Immature natural killer cell (primary cell): ENCODE results near the gene SPPL3. TPM values are rescaled to one million over a fixed set of nuclear protein-coding genes. Genes with fewer than 3 reads are reported as not detected.

Experiments used
- DNase-seq, 3 donors: peaks; one replicate each; pipeline ENCODE4 v3.0.0; 2022; ENCODE audit warnings: mixed read lengths in 1 of 3
- H3K27ac Mint-ChIP-seq, 6 donors: one replicate each; pipeline ENCODE4 v1.8.0; 2020; ENCODE audit warnings: mixed read lengths in 6 of 6, mild to moderate bottlenecking in 5 of 6, inconsistent platforms in 4 of 6, moderate library complexity in 3 of 6
- H3K27me3 Mint-ChIP-seq, 3 donors: one replicate each; pipeline ENCODE4 v1.8.0; 2020 to 2021; ENCODE audit warnings: low read depth in 3 of 3, mild to moderate bottlenecking in 3 of 3, mixed read lengths in 3 of 3, moderate library complexity in 3 of 3, inconsistent platforms in 1 of 3
- H3K36me3 Mint-ChIP-seq, 3 donors: one replicate each; pipeline ENCODE4 v1.8.0; 2020; ENCODE audit warnings: mixed read lengths in 3 of 3, inconsistent platforms in 2 of 3, mild to moderate bottlenecking in 2 of 3
- H3K4me1 Mint-ChIP-seq, 2 donors: one replicate each; pipeline ENCODE4 v1.8.0; 2020; ENCODE audit warnings: inconsistent platforms in 2 of 2, mild to moderate bottlenecking in 2 of 2, mixed read lengths in 2 of 2, moderate library complexity in 1 of 2
- H3K4me3 Mint-ChIP-seq, 5 donors: one replicate each; pipeline ENCODE4 v1.8.0; 2020; ENCODE audit warnings: mild to moderate bottlenecking in 5 of 5, mixed read lengths in 5 of 5, inconsistent platforms in 3 of 5, moderate library complexity in 3 of 5
- H3K9me3 Mint-ChIP-seq, 6 donors: one replicate each; pipeline ENCODE4 v1.8.0; 2020; ENCODE audit warnings: mild to moderate bottlenecking in 6 of 6, mixed read lengths in 6 of 6, inconsistent platforms in 4 of 6, moderate library complexity in 3 of 6
- polyA plus RNA-seq, 3 donors: library from polyadenylated mRNA; unstranded; fragments of 300-500 nt; fragmentation: Illumina TruSeq; gene quantifications; one replicate each; pipeline ENCODE4 v1.2.3, GENCODE V29; 2021

SPPL3 gene
- polyA plus RNA-seq, 3 donors from 2014 or later, result 10.2 to 18.8 (median 15.6) TPM

DNA sequence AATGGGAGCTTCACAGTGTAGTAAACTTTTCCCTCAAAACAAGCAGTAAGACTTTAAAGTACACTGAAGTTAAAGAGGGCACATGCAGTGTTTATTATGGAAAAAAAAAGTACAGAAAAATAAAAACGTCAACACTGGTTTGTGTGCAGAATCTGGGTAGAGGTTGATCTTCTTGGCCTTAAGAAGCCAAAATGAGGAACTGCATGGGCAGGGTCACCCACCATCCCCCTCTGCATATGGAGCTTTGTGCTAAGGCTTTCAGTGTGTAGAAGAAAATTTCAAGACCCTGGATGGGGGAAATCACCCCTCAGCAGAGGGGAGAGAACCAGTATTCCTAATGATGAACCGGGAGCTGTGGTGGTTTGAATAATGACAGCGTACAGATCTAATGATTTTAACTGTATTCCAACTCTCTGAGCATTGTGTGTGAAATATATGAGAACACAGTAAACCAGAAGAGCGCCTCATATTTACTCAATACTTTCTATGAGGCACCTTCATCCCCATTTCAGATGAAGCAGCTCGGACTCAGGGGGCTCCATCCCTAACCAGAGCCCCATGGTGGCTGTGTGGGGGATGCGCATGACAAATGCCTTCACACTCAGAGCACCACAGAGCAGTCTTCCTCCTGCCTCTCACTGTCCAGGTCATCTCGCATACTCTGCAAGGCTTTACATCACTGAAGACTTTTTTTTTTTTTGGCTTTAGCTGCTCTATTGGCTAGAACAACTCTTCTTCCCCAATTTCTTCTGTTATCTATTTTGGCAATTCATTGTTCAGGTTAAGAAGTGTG is 145.2 kb downstream of the SPPL3 start:
- Mint-ChIP-seq H3K27ac (peak overlapping the region in 1 of 6 donors; percentile 34), H3K9me3 (peaks cover 0 to 11% (median 6%) of the 10 kb centered on the region in 6 donors), H3K36me3 (peaks cover 5 to 13% (median 8%) of the 10 kb centered on the region in 3 donors), H3K4me1 (no peaks in the 10 kb centered on the region), H3K4me3 (no peak overlapping the region), H3K27me3 (peaks cover 7 to 11% (median 8%) of the 10 kb centered on the region in 3 donors)
- DNase-seq, result no peak

DNA sequence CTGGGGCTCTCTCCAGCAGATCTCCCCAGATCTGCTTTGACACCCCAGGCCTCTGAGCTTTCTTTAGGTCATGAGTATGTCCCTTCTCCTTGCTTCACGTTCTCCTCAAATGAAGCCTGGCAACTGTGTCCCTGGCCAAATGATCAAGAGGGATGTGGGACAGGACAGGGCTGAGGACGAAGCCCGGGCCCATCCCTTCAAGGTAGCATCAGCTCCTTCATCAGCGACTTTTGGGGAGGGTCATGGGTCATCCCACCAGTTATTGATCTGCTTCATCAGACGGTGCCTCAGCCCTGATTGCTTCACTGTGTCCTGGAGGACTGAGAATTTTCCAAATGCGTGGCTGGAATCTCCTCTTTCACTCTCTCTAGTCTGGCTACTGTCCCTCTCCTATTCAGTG is 146.2 kb downstream of the SPPL3 start:
- DNase-seq, result no peak
- Mint-ChIP-seq H3K9me3 (peaks cover 0 to 11% (median 6%) of the 10 kb centered on the region in 6 donors), H3K27ac (no peak overlapping the region), H3K36me3 (peaks cover 5 to 13% (median 5%) of the 10 kb centered on the region in 3 donors), H3K4me1 (no peaks in the 10 kb centered on the region), H3K27me3 (peaks cover 8 to 11% (median 9%) of the 10 kb centered on the region in 3 donors), H3K4me3 (no peak overlapping the region)

DNA sequence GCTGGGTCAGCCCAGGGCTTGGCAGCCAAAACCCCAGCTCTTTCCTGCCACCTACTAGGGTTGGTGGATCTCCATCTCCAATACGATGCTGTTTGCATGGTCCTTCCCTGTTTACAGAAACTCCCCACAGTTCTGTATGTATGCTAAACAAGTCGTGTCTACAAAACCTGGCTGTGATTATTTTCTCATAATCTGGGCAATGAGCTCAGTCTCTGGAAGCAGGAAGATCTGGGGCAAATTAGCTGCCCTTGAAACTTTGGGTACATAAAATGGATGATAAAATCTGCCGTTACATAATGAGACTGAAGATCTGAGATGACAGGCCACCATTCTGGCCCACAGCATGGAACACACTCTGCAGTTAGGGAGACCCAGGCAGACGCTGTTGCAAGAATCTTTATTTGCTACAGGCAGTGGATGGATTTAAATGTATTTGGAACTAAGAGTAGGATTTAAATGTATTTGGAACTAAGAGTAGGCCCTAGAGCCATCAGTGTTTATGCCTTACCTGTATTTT is 146.9 kb downstream of the SPPL3 start:
- Mint-ChIP-seq H3K36me3 (peaks cover 5 to 13% (median 5%) of the 10 kb centered on the region in 3 donors), H3K9me3 (peaks cover 0 to 11% (median 6%) of the 10 kb centered on the region in 6 donors), H3K27ac (no peak overlapping the region), H3K4me1 (peaks cover 0 to 1% of the 10 kb centered on the region in 2 donors), H3K27me3 (peaks cover 8 to 11% (median 9%) of the 10 kb centered on the region in 3 donors), H3K4me3 (no peak overlapping the region)
- DNase-seq, result no peak

DNA sequence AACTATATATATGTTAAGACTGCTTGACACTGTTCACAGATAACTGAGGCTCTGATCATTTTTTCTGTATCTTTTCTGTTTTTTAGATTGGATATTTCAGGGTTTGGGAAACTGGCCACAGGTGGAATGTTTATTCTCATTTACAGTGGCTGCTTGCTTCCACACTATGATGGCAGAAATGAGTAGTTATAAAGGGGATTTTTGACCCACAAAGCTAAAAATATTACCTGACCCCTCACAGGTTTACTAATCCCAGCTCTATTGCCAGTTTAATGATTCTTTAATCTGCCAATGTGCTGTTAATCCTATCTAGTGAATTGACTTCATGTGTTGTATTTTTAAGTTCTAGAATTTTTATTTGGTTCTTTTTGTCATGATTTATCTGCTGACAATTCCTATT is 148.9 kb downstream of the SPPL3 start:
- Mint-ChIP-seq H3K9me3 (peaks cover 0 to 11% (median 6%) of the 10 kb centered on the region in 6 donors), H3K4me3 (no peak overlapping the region), H3K4me1 (peaks cover 0 to 1% of the 10 kb centered on the region in 2 donors), H3K36me3 (peaks cover 0 to 5% (median 0%) of the 10 kb centered on the region in 3 donors), H3K27ac (no peak overlapping the region), H3K27me3 (peaks cover 7 to 9% (median 8%) of the 10 kb centered on the region in 3 donors)
- DNase-seq, result no peak

DNA sequence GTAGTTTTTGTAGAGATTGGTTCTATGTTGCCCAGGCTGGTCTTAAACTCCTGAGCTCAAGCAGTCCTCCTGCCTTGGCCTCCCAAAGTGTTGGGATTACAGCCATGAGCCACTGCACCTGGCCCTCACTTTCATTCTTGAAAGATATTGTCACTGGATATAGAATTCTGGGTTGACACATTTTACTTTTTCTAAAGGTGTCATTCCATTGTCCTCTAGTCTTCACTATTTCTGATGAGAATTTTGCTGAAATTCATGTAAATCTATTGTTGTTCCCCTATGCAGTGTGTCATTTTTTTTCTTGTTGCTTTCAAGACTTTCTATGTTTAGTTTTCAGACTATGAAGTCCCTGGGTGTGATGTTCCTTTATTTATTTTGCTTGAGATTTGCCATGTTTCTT is 149.4 kb downstream of the SPPL3 start:
- H3K4me3 Mint-ChIP-seq, result no peak overlapping the region
- peaks cover 0 to 1% of the 10 kb centered on the region in 2 donors for H3K4me1 Mint-ChIP-seq
- no peak for DNase-seq
- H3K27ac Mint-ChIP-seq, result no peak overlapping the region
- peaks cover 0 to 5% (median 0%) of the 10 kb centered on the region in 3 donors for H3K36me3 Mint-ChIP-seq
- peaks cover 0 to 11% (median 6%) of the 10 kb centered on the region in 6 donors for H3K9me3 Mint-ChIP-seq
- H3K27me3 Mint-ChIP-seq, result peaks cover 7 to 11% (median 7%) of the 10 kb centered on the region in 3 donors

DNA sequence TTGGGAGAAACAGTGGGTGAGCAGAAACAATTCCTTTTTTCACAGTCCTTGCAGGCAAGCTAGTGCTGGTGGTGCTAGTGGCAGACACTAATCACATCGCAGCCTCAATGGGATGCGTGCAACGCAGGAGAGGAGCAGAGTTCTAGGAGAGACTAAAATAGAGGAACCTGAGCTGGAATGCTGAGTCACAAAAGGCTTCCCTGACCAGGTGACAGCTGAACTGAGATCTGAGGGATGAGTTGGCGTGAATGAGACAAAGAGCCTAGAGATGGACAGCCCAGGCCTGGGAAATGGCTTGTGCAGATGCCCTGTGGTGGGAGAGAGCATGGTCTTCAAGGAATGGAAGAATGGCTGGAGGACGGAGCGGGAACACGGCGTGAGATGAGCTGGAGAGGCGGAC is 152.8 kb downstream of the SPPL3 start:
- no peak overlapping the region for H3K27ac Mint-ChIP-seq
- peaks cover 0 to 5% (median 0%) of the 10 kb centered on the region in 3 donors for H3K36me3 Mint-ChIP-seq
- H3K9me3 Mint-ChIP-seq, result peaks cover 0 to 11% (median 6%) of the 10 kb centered on the region in 6 donors
- H3K27me3 Mint-ChIP-seq, result peaks cover 7 to 12% (median 7%) of the 10 kb centered on the region in 3 donors
- no peak for DNase-seq
- H3K4me3 Mint-ChIP-seq, result no peak overlapping the region
- H3K4me1 Mint-ChIP-seq, result peaks cover 0 to 6% of the 10 kb centered on the region in 2 donors

DNA sequence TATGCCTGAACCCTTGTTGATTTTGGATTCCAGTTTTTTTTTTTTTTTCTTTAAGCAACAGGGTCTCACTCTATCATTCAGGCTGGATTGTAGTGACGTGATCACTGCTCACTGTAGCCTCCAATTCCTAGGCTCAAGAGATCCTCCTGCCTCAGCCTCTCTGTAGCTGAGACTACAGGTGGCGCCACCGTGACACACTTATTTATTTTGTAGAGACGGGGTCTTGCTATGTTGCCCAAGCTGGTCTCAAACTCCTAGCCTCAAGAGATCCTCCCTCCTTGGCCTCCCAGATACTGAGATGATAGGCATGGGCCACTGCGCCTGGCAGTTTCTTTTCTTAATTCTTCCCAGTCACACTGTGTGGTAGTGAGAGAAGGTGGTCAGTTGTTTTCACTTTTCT is 153.4 kb downstream of the SPPL3 start:
- Mint-ChIP-seq H3K4me1 (peaks cover 0 to 6% of the 10 kb centered on the region in 2 donors), H3K27me3 (peaks cover 7 to 12% (median 7%) of the 10 kb centered on the region in 3 donors), H3K9me3 (peaks cover 0 to 11% (median 6%) of the 10 kb centered on the region in 6 donors), H3K36me3 (peaks cover 0 to 5% (median 0%) of the 10 kb centered on the region in 3 donors), H3K27ac (no peak overlapping the region), H3K4me3 (no peak overlapping the region)
- no peak for DNase-seq

DNA sequence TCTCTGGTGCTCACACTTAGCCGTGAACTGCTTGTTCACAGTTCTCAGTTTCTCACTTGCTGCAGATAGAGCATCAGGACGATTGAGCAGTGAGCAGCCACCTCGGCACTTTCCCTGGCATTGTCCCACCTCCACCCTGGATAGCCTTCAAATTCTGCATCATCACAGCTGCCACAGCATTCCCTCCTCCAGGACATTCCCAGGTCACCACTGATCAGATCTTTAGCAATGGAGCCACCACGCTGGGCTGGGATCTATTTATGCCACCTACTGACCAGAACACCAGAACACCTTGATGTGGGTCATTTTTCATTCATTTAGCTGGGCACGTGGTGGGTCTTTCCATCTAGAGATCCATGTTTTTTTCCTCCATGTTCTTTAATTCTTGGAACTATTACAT is 154.9 kb downstream of the SPPL3 start:
- Mint-ChIP-seq H3K27ac (no peak overlapping the region), H3K4me3 (no peak overlapping the region), H3K9me3 (peaks cover 0 to 2% (median 0%) of the 10 kb centered on the region in 6 donors), H3K27me3 (peaks cover 2 to 3% (median 3%) of the 10 kb centered on the region in 3 donors), H3K4me1 (peaks cover 0 to 6% of the 10 kb centered on the region in 2 donors), H3K36me3 (no peaks in the 10 kb centered on the region)
- no peak for DNase-seq

DNA sequence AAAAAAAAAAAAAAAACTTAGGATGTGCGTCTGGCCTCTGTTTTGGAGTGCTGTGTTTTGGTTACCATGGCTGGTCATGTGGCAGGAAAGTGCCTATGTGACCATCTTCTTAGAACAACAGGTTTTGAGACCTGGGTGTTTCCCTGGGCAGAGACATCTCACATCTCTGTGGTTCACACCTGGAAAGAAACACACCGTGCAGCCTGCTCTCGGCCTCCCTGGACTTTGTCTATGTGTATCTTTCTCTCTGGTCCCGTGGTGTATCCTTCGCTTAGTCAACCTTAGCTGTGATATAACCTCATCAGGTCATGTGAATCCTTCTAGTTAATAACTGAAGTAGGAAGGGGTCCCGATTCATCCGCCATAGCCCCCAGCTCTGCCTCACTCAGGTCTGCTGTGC is 155.9 kb downstream of the SPPL3 start:
- Mint-ChIP-seq H3K4me1 (peaks cover 0 to 6% of the 10 kb centered on the region in 2 donors), H3K4me3 (no peak overlapping the region), H3K9me3 (no peaks in the 10 kb centered on the region), H3K36me3 (no peaks in the 10 kb centered on the region), H3K27ac (peak overlapping the region in 3 of 6 donors; percentile 5 to 64 (median 24)), H3K27me3 (peaks cover 1 to 3% (median 2%) of the 10 kb centered on the region in 3 donors)
- DNase-seq, result peak; percentile 21 to 36 (median 27)

DNA sequence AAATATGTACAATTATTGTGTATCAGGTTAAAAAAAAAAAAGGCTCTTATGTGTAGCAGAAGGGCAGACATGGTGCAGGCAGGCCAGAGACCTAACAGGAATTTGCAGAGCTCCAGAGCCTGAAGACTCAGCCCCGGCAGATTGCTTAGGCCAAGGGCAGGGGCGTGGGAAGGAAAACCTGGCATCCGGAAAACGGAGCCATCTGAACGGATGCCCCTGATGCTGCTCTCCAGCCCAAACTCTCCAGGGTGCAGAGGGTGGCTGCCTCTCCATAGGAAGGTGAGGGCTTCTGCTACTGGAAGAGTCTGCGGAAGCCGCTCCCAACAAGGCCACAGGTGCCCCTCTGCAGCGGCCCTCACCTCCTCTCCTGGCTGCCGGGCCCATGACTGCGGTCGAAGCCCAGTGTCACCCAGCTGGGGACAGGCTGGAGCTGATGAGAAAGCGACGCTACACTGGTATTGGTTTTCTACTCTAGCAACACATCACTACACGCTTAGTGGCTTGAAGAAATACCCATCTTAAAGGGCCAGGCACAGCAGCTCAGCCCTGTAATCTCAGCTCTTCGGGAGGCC is 159.2 kb downstream of the SPPL3 start:
- H3K4me1 Mint-ChIP-seq, result peaks cover 0 to 4% of the 10 kb centered on the region in 2 donors
- H3K9me3 Mint-ChIP-seq, result no peaks in the 10 kb centered on the region
- no peaks in the 10 kb centered on the region for H3K36me3 Mint-ChIP-seq
- no peak overlapping the region for H3K4me3 Mint-ChIP-seq
- H3K27ac Mint-ChIP-seq, result no peak overlapping the region
- H3K27me3 Mint-ChIP-seq, result peaks cover 0 to 3% (median 2%) of the 10 kb centered on the region in 3 donors
- no peak for DNase-seq

DNA sequence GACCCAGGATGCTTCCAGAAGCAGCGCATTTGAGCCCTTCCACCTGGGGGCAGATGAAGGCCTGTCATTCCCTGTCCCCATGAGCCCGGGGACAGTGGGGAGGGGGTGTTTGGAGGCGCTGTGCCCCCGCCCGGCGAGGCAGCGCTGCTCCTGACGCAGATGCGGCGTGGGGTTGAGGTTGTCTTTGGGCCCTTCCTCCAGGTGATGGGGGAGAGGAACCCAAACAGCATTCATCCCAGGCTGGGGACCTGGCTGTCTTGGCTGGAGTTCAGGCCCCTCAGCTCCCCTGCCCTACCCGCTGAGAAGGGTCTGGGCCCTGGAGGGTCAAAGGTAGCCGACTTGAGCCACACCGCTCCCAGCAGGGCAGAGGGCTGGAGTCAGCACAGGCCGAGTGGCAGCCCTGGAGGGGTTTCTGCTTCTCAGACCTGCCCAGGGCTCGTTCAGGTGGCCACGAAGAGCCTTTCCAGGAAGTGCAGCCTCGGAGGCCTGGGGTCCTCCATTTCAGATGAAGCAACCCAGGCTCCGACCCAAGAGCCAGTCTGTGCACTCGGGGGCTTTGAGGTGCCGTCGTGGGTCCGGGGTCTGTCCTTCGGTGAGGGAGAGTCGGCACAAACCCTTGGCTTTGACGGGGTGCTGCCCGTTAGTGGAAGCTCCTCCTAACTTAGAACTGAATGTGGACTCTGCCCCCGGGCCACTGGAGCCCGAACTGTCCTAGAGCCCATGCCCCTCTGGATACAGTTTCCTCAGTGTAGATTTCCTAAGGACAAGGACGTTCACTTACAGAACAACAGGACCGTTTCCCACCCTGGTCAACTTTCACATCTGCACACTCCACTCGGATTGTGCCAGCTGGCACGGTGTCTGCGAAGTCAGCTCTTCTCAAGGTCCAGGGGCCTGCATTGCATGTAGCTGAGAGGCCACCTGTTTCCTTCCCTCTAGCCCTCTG is 162.4 kb downstream of the SPPL3 start:
- H3K9me3 Mint-ChIP-seq, result no peaks in the 10 kb centered on the region
- no peak for DNase-seq
- H3K4me3 Mint-ChIP-seq, result no peak overlapping the region
- H3K27me3 Mint-ChIP-seq, result no peaks in the 10 kb centered on the region
- H3K36me3 Mint-ChIP-seq, result no peaks in the 10 kb centered on the region
- no peaks in the 10 kb centered on the region for H3K4me1 Mint-ChIP-seq
- H3K27ac Mint-ChIP-seq, result no peak overlapping the region

DNA sequence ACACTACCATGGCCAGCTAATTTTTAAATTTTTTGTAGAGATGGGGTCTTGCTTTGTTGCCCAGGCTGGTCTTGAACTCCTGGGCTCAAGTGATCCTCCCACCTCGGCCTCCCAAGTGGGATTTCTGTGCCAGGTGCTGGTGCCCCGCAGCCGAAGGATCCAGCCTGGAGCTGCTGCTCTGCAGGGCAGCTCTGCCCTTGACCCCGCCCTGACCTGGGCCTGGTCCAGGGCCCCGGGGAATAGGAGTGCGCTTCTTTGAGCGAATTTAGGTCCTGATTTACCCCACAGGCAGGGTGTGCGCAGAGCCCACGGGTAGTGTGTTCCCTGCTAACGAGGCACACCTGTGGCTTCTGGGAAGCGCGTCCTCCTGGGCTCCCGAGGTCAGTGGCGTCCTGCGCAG is 163.3 kb downstream of the SPPL3 start:
- Mint-ChIP-seq H3K9me3 (no peaks in the 10 kb centered on the region), H3K4me1 (no peaks in the 10 kb centered on the region), H3K4me3 (no peak overlapping the region), H3K27me3 (no peaks in the 10 kb centered on the region), H3K36me3 (no peaks in the 10 kb centered on the region), H3K27ac (no peak overlapping the region)
- no peak for DNase-seq
